PFSK-1 (cell line): Measurements from ENCODE around the gene RPH3AL.

Experiments
- POLR2AphosphoS5 ChIP-seq: IDR thresholded peaks from 2 replicates; pipeline ENCODE4 v1.6.1; 2012; ENCODE audit warnings: low read depth, mild to moderate bottlenecking, control low read depth, low read length, moderate library complexity
- REST ChIP-seq, 2 experiments: IDR thresholded peaks; 2 replicates each; pipeline versions ENCODE4 v1.6.1 to v1.8.0; 2011 to 2012; ENCODE audit warnings: low read depth in 2 of 2, low read length in 2 of 2, control low read depth in 1 of 2, inconsistent platforms in 1 of 2, mild to moderate bottlenecking in 1 of 2, moderate library complexity in 1 of 2; ENCODE audit not compliant: insufficient read depth in 1 of 2

DNA sequence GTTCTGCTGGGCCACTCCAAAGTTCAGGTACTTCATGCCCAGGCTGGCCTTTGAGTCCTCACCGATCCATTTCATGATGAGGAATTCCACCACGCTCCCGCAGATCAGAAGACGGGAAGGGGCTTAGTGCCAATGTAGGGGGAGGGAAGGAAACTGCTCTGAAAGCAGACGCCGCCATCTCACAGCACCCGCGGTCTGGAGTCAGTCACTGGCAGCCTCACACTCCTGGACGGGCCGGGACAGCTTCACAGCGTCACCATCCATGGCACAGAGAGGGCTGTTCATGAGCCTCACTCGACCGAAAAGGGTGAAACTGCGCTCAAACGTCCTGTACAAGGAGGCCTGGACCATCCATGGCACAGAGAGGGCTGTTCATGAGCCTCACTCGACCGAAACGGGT, 62.0 kb downstream of the RPH3AL start:
- TF ChIP-seq POLR2AphosphoS5 (no peak), REST (IDR thresholded peaks at IDR 0.05; ENCODE audit: insufficient read depth in 1 of 2, low read depth in 2 of 2, low read length in 2 of 2) (no peak)
